Liver (tissue), 9 donors: ENCODE measurements around the gene TMPRSS7. TPM values are rescaled to one million over a fixed set of nuclear protein-coding genes. Genes with fewer than 3 reads are reported as not detected.

Experiments
- DNase-seq: peaks from one replicate; pipeline ENCODE4 v3.0.0-alpha.2; 2017; ENCODE audit warnings: low spot score
- H3K27ac ChIP-seq, 2 donors: one replicate each; pipeline ENCODE4 v1.7.0; 2013; ENCODE audit warnings: inconsistent platforms in 2 of 2, low read length in 2 of 2, control low read depth in 1 of 2, low read depth in 1 of 2, mild to moderate bottlenecking in 1 of 2
- H3K27me3 ChIP-seq, 4 donors: one replicate each; pipeline versions ENCODE4 v1.6.1 to v1.7.0; 2013; ENCODE audit warnings: low read length in 3 of 4, inconsistent platforms in 1 of 4, mild to moderate bottlenecking in 1 of 4, moderate library complexity in 1 of 4; ENCODE audit not compliant: control insufficient read depth in 4 of 4, insufficient read depth in 4 of 4
- H3K36me3 ChIP-seq, 4 donors: one replicate each; pipeline versions ENCODE4 v1.6.1 to v1.7.0; 2013; ENCODE audit warnings: low read length in 3 of 4, mild to moderate bottlenecking in 3 of 4, low read depth in 1 of 4, moderate library complexity in 1 of 4; ENCODE audit not compliant: control insufficient read depth in 4 of 4, insufficient read depth in 3 of 4
- H3K4me1 ChIP-seq, 4 donors: one replicate each; pipeline versions ENCODE4 v1.6.1 to v1.7.0; 2013; ENCODE audit warnings: low read length in 3 of 4, mild to moderate bottlenecking in 3 of 4, moderate library complexity in 1 of 4; ENCODE audit not compliant: control insufficient read depth in 4 of 4, insufficient read depth in 4 of 4
- H3K4me3 ChIP-seq, 3 donors: one replicate each; pipeline versions ENCODE4 v1.6.1 to v1.7.0; 2013; ENCODE audit warnings: low read length in 3 of 3, control low read depth in 1 of 3, low read depth in 1 of 3, mild to moderate bottlenecking in 1 of 3
- H3K9ac ChIP-seq, 2 donors: one replicate each; pipeline ENCODE4 v1.7.0; 2013; ENCODE audit warnings: low read length in 2 of 2, mild to moderate bottlenecking in 2 of 2, moderate library complexity in 2 of 2, control low read depth in 1 of 2, low read depth in 1 of 2
- H3K9me3 ChIP-seq, 4 donors: one replicate each; pipeline versions ENCODE4 v1.6.1 to v1.7.0; 2013; ENCODE audit warnings: low read length in 3 of 4; ENCODE audit not compliant: control insufficient read depth in 4 of 4
- FOXA1 ChIP-seq: IDR thresholded peaks from 2 replicates; pipeline ENCODE4 v1.6.1; 2016; ENCODE audit warnings: antibody characterized with exemption
- FOXA2 ChIP-seq: IDR thresholded peaks from 2 replicates; pipeline ENCODE4 v1.6.1; 2016; ENCODE audit warnings: antibody characterized with exemption
- GABPA ChIP-seq, 2 donors: IDR thresholded peaks in 1 of 2; conservative IDR thresholded peaks in 1 of 2; 2 replicates each; pipeline ENCODE4 v1.6.1; 2016; ENCODE audit warnings: antibody characterized with exemption in 2 of 2, mild to moderate bottlenecking in 1 of 2, moderate library complexity in 1 of 2
- HNF4A ChIP-seq, 2 donors: conservative IDR thresholded peaks; 2 replicates each; pipeline ENCODE4 v1.6.1; 2016; ENCODE audit warnings: antibody characterized with exemption in 2 of 2, mild to moderate bottlenecking in 2 of 2
- HNF4G ChIP-seq: IDR thresholded peaks from 2 replicates; pipeline ENCODE4 v1.6.1; 2016; ENCODE audit warnings: antibody characterized with exemption
- JUND ChIP-seq, 2 donors: IDR thresholded peaks; 2 replicates each; pipeline ENCODE4 v1.6.1; 2016; ENCODE audit warnings: antibody characterized with exemption in 2 of 2
- REST ChIP-seq: IDR thresholded peaks from 2 replicates; pipeline ENCODE4 v1.6.1; 2016; ENCODE audit warnings: antibody characterized with exemption, mild to moderate bottlenecking
- RXRA ChIP-seq, 2 donors: IDR thresholded peaks; 2 replicates each; pipeline ENCODE4 v1.6.1; 2017 to 2018; ENCODE audit warnings: antibody characterized with exemption in 2 of 2, mild to moderate bottlenecking in 1 of 2
- WGBS: extraction: QIAGEN DNeasy Blood & Tissue Kit; methylation state at CpG from one replicate; pipeline ENCODE4 v1.1.7; 2013; 5-methylcytosine and 5-hydroxymethylcytosine counted together
- polyA plus RNA-seq, 2 donors: library from polyadenylated mRNA; stranded (reverse) in 1 of 2; unstranded in 1 of 2; fragments of 200-250 nt in 1 of 2; fragments of >200 nt in 1 of 2; fragmentation: Nextera tagmentation in 1 of 2; extraction: Ambion mirVana in 1 of 2; gene quantifications; one replicate each; pipeline versions ENCODE4 v1.2.1 to v1.2.3, GENCODE V29; 2013 to 2015
- total RNA-seq, 2 donors: library from RNA; depleted of rRNA; stranded (reverse); fragments of >200 nt; gene quantifications; one replicate each; pipeline ENCODE4 v1.2.3, GENCODE V29; 2014
- TF ChIP-seq, protein P1 (sequence below): IDR thresholded peaks from 2 replicates; pipeline ENCODE4 v1.6.1; 2016; ENCODE audit warnings: antibody characterized with exemption
- TF ChIP-seq, protein P2 (sequence below): fragments of 150-350 bp; IDR thresholded peaks from 2 replicates; pipeline ENCODE4 v1.5.1; 2017; ENCODE audit warnings: improper control_type of control experiment, low read depth, low read length; ENCODE audit not compliant: missing input control
- donor health status: healthy.
- donor health status: healthy.
- donor health status: healthy.
- donor health status: healthy.
- donor health status: healthy.

The TMPRSS7 gene
- total RNA-seq (not detected), polyA plus RNA-seq (not detected)

DNA sequence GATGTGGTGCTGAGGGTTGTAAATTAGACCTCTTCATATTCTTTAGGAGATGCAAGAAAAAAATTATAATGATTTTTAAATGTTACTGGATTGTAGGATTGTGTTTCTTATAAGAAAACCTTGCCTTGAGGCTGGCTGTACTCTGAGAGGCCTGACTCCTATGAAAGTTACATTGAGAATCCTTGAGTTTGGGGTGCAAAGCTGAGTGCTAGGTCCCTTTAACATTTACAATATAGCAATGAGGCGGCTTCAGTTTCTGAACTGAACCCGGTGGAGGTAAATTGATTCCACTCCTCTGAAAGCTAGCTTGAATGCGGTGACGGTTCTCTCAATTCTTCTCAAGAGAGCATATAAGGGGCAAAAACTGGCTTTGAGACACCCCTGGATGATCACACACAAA, at the start of gene TMPRSS7:
Gene TMPRSS7 (plus strand): TSS at position 301 of the 400 bp plus-strand sequence. CDS start 110 bp downstream, outside the sequence.
- no peak for DNase-seq
- TF ChIP-seq JUND (IDR thresholded peaks at IDR 0.05) (no peak), FOXA1 (no peak), HNF4G (no peak), REST (no peak)
- H3K9ac ChIP-seq: no peak within 1 kb of the TSS
- H3K36me3 ChIP-seq: no peaks in the 10 kb centered on the region
- H3K27me3 ChIP-seq: no peaks in the 10 kb centered on the region
- 97% methylated on average over 4 of the region's 4 CpGs for WGBS
- H3K27ac ChIP-seq: no peak within 1 kb of the TSS
- H3K4me3 ChIP-seq: no peak within 1 kb of the TSS
- H3K4me1 ChIP-seq: no peaks in the 10 kb centered on the region
- H3K9me3 ChIP-seq: no peaks in the 10 kb centered on the region

DNA sequence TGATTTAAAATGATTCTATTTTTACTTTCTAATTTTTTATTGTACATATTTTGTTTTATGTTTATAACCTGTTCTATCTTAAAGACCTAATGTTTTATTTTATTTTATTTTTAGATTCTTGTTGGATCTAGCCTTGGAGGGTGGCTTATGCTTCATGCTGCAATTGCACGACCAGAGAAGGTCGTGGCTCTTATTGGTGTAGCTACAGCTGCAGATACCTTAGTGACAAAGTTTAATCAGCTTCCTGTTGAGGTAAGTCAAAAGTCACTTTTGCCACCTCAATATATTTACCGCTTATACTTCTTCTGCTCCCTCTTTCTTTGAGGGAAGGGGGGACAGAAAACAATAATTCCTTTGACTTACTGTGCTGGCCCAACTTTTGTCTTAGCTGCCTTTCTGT, 47.7 kb upstream of the TMPRSS7 start:
- H3K36me3 ChIP-seq: peaks cover 0 to 27% (median 21%) of the 10 kb centered on the region in 4 donors
- WGBS: 89% methylated on average over 3 of the region's 3 CpGs

More for the DNA sequence above, 47.7 kb upstream of the TMPRSS7 start:
- no peak overlapping the region for H3K27ac ChIP-seq
- peaks cover 0 to 12% (median 5%) of the 10 kb centered on the region in 4 donors for H3K4me1 ChIP-seq
- H3K4me3 ChIP-seq: no peak overlapping the region
- DNase-seq: no peak
- no peak overlapping the region for H3K9ac ChIP-seq
- no peaks in the 10 kb centered on the region for H3K9me3 ChIP-seq
- TF ChIP-seq HNF4A (conservative IDR thresholded peaks at IDR 0.05): no peak
- TF ChIP-seq GABPA (IDR thresholded peaks at IDR 0.05 in 1 of 2, conservative IDR thresholded peaks at IDR 0.05 in 1 of 2): no peak
- no peak for TF ChIP-seq FOXA2
- TF ChIP-seq JUND (IDR thresholded peaks at IDR 0.05): no peak
- TF ChIP-seq REST: no peak
- TF ChIP-seq, protein P1, sequence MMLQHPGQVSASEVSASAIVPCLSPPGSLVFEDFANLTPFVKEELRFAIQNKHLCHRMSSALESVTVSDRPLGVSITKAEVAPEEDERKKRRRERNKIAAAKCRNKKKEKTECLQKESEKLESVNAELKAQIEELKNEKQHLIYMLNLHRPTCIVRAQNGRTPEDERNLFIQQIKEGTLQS: no peak
- TF ChIP-seq, protein P2, sequence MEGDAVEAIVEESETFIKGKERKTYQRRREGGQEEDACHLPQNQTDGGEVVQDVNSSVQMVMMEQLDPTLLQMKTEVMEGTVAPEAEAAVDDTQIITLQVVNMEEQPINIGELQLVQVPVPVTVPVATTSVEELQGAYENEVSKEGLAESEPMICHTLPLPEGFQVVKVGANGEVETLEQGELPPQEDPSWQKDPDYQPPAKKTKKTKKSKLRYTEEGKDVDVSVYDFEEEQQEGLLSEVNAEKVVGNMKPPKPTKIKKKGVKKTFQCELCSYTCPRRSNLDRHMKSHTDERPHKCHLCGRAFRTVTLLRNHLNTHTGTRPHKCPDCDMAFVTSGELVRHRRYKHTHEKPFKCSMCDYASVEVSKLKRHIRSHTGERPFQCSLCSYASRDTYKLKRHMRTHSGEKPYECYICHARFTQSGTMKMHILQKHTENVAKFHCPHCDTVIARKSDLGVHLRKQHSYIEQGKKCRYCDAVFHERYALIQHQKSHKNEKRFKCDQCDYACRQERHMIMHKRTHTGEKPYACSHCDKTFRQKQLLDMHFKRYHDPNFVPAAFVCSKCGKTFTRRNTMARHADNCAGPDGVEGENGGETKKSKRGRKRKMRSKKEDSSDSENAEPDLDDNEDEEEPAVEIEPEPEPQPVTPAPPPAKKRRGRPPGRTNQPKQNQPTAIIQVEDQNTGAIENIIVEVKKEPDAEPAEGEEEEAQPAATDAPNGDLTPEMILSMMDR: no peak
- no peak for TF ChIP-seq FOXA1
- TF ChIP-seq RXRA (IDR thresholded peaks at IDR 0.05): no peak
- H3K27me3 ChIP-seq: no peaks in the 10 kb centered on the region
